GM23248 (cell line): ENCODE measurements around the gene RCAN1. TPM values are rescaled to one million over a fixed set of nuclear protein-coding genes. Genes with fewer than 3 reads are reported as not detected.

Experiments
- DNase-seq: peaks from one replicate; pipeline ENCODE4 v3.0.0-alpha.2; 2015
- H2AFZ ChIP-seq: fragments of 200-600 bp; sonication (generic); 2 replicates; pipeline ENCODE4 v1.6.1; 2016; ENCODE audit warnings: antibody characterized with exemption
- H3F3A ChIP-seq: fragments of 200-600 bp; sonication (generic); 2 replicates; pipeline ENCODE4 v1.6.1; 2016; ENCODE audit warnings: mild to moderate bottlenecking, antibody characterized with exemption, mixed run types; ENCODE audit not compliant: insufficient read depth
- H3K27ac ChIP-seq: fragments of 200-600 bp; sonication (generic); 2 replicates; pipeline ENCODE4 v1.5.1; 2016; ENCODE audit warnings: mild to moderate bottlenecking
- H3K27me3 ChIP-seq: fragments of 200-600 bp; sonication (generic); replicated peaks from 2 replicates; pipeline ENCODE4 v1.6.1; 2016; ENCODE audit warnings: mild to moderate bottlenecking; ENCODE audit not compliant: insufficient read depth
- H3K36me3 ChIP-seq: fragments of 200-600 bp; sonication (generic); 2 replicates; pipeline ENCODE4 v1.6.1; 2016; ENCODE audit warnings: low read depth, mild to moderate bottlenecking
- H3K4me1 ChIP-seq: fragments of 200-600 bp; sonication (generic); 2 replicates; pipeline ENCODE4 v1.6.1; 2016; ENCODE audit warnings: mild to moderate bottlenecking; ENCODE audit not compliant: insufficient read depth
- H3K4me2 ChIP-seq: fragments of 200-600 bp; sonication (generic); one replicate; pipeline ENCODE4 v1.6.1; 2016; ENCODE audit warnings: mild to moderate bottlenecking; ENCODE audit not compliant: unreplicated experiment
- H3K4me3 ChIP-seq: fragments of 200-600 bp; sonication (generic); 2 replicates; pipeline ENCODE4 v1.5.1; 2016; ENCODE audit warnings: mild to moderate bottlenecking
- H3K79me2 ChIP-seq: fragments of 200-600 bp; sonication (generic); 2 replicates; pipeline ENCODE4 v1.6.1; 2016; ENCODE audit warnings: mild to moderate bottlenecking; ENCODE audit not compliant: insufficient read depth
- H3K9ac ChIP-seq: fragments of 200-600 bp; sonication (generic); 2 replicates; pipeline ENCODE4 v1.6.1; 2016; ENCODE audit warnings: mild to moderate bottlenecking
- H3K9me2 ChIP-seq: fragments of 200-600 bp; sonication (generic); 2 replicates; pipeline ENCODE4 v1.6.1; 2016; ENCODE audit warnings: mixed run types, mild to moderate bottlenecking, moderate library complexity; ENCODE audit not compliant: insufficient read depth
- H3K9me3 ChIP-seq: fragments of 200-600 bp; sonication (generic); one replicate; pipeline ENCODE4 v1.6.1; 2017; ENCODE audit warnings: low read depth
- H4K20me1 ChIP-seq: fragments of 200-600 bp; sonication (generic); 2 replicates; pipeline ENCODE4 v1.6.0; 2016; ENCODE audit not compliant: insufficient read depth
- EZH2 ChIP-seq: fragments of 200-600 bp; sonication (generic); IDR thresholded peaks from 2 replicates; pipeline ENCODE4 v1.6.1; 2018; ENCODE audit warnings: antibody characterized with exemption, mild to moderate bottlenecking; ENCODE audit not compliant: insufficient read depth, poor library complexity, severe bottlenecking
- EZH2phosphoT487 ChIP-seq: fragments of 200-600 bp; sonication (generic); IDR thresholded peaks from 2 replicates; pipeline ENCODE4 v1.6.1; 2018; ENCODE audit warnings: antibody characterized with exemption, moderate library complexity, mild to moderate bottlenecking, low read depth; ENCODE audit not compliant: insufficient read depth
- WGBS, 2 experiments: methylation state at CpG; one replicate each; pipeline ENCODE4 v1.1.6; 2015 to 2017; ENCODE audit warnings: low lambda C conversion rate in 2 of 2, low coverage in 1 of 2; ENCODE audit errors: missing lambda C conversion rate in 2 of 2; 5-methylcytosine and 5-hydroxymethylcytosine counted together
- in situ Hi-C: fragments of 300-500 bp; cut with MboI; formaldehyde crosslinking; loops from 2 replicates; pipeline ENCODE4 v1.15.0; 2020
- polyA plus RNA-seq: library from polyadenylated mRNA; unstranded; fragments of >200 nt; fragmentation: Nextera tagmentation; extraction: Ambion mirVana; gene quantifications from 2 replicates; pipeline ENCODE4 v1.2.1, GENCODE V29; 2016
- total RNA-seq: library from RNA; depleted of rRNA; stranded (reverse); fragments of >200 nt; shearing (Covaris generic); gene quantifications from 2 replicates; pipeline ENCODE4 v1.2.3, GENCODE V29; 2014

RCAN1 gene
- total and polyA plus RNA-seq, 2 experiments from 2014 or later = 65.9 to 76.3 TPM

DNA sequence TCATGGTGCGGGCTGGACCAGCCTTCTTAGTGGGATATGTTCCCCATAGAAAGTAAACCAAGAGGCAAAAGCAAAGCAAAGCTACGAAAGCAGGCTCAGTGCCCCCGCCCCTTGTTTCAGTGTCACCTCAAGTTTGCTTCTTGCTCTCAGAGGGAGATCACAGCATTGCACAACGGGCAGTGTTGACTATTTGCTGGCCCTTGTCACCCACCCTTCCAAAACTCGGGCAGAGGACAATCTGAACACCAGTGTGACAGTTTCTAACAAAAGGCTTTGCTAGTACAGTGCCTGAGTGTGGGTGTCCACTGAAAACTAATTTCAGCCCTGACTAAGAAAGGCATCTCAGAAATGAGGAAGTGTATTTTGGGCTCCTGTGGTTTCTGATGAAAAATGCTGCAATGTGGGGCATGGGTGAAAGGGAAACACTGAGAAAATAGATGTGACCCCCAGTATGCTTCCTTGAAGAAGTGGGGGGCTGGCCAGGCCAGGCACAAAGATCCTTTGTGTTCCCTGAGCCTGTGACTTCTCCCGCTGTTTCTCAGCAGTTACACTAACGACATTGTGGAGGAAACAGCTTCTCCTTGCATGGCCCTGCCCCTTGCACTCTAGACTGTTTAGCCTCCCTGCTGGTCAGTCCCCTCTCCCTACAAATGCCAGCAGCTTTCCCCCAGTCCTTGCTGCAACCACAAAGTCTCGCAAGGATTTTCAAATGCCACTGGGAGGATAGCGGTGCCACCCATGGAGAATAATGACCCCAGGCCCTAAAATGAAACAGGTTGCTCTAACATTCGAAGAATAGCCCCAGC is 69.6 kb downstream of the RCAN1 start:
- Histone ChIP-seq H3K4me3 (peak overlapping the region; percentile 43), H3K9me2 (no peaks in the 10 kb centered on the region), H3K27ac (peak overlapping the region; percentile 84), H3K9ac (peak overlapping the region; percentile 65), H3K4me2 (peak overlapping the region; percentile 48), H3K36me3 (no peaks in the 10 kb centered on the region), H2AFZ (peak overlapping the region; percentile 82), H3K79me2 (peaks cover 7% of the 10 kb centered on the region; the same call in 1 of the 2 replicates), H3K9me3 (no peaks in the 10 kb centered on the region), H4K20me1 (no peaks in the 10 kb centered on the region), H3K27me3 (no peaks in the 10 kb centered on the region), H3F3A (peaks cover 8% of the 10 kb centered on the region), H3K4me1 (peaks cover 26% of the 10 kb centered on the region)
- DNase-seq = peak; percentile 71
- WGBS, 2 experiments = 70 to 73% methylated on average over 10 of the region's 10 CpGs
- TF ChIP-seq EZH2phosphoT487 = no peak
- TF ChIP-seq EZH2 = no peak
- in situ Hi-C loops = no loop called here

- no peak overlapping the region for H3K9ac ChIP-seq
Observed at GRCh38 chr21:34544032-34544496, 70.8 kb downstream of the RCAN1 start.

DNA sequence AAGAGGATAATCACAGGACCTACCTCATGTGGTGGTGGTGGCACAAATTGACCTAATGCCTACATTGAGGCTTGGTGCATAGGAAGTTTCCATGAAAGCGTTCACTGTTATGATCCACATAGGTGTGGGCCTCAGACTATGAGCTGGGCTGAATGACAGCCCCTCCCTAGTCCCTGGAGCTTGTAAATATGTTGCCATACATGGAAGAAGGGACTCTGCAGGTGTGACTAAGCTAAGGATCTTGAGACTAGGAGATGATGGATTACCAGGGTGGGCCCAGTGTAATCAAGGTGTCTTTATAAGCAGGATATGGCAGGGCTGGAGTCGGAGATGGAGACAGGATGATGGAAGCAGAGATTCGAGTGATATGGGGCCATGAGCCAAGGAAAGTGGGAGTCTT is 71.9 kb downstream of the RCAN1 start:
- Histone ChIP-seq H3K79me2 (peaks cover 7% of the 10 kb centered on the region; the same call in 1 of the 2 replicates), H4K20me1 (no peaks in the 10 kb centered on the region), H3K27ac (no peak overlapping the region), H3K4me3 (no peak overlapping the region), H3K9me2 (no peaks in the 10 kb centered on the region), H3K27me3 (no peaks in the 10 kb centered on the region), H3F3A (peaks cover 8% of the 10 kb centered on the region), H3K4me2 (no peak overlapping the region), H3K4me1 (peaks cover 27% of the 10 kb centered on the region), H3K9ac (no peak overlapping the region), H3K36me3 (no peaks in the 10 kb centered on the region), H2AFZ (no peak overlapping the region), H3K9me3 (no peaks in the 10 kb centered on the region)
- WGBS, 2 experiments = 60 to 67% methylated on average over 3 of the region's 3 CpGs
- in situ Hi-C loops = no loop called here
- TF ChIP-seq EZH2phosphoT487 = no peak
- no peak for TF ChIP-seq EZH2
- no peak for DNase-seq

More at GRCh38 chr21:34544032-34544496, 70.8 kb downstream of the RCAN1 start:
- TF ChIP-seq EZH2 = no peak
- no peak for TF ChIP-seq EZH2phosphoT487
- Histone ChIP-seq H3K9me2 (no peaks in the 10 kb centered on the region), H3K27me3 (no peaks in the 10 kb centered on the region), H3K4me3 (no peak overlapping the region), H4K20me1 (no peaks in the 10 kb centered on the region), H3K27ac (peak overlapping the region; percentile 84; the same call in 1 of the 2 replicates), H3K79me2 (peaks cover 7% of the 10 kb centered on the region; the same call in 1 of the 2 replicates), H3K9me3 (no peaks in the 10 kb centered on the region), H3K4me2 (no peak overlapping the region), H3F3A (peaks cover 8% of the 10 kb centered on the region), H3K4me1 (peaks cover 26% of the 10 kb centered on the region), H2AFZ (0 out of 2 replicates have a peak overlapping the region, but pooled peaks have one; percentile 82), H3K36me3 (no peaks in the 10 kb centered on the region)
- DNase-seq = peak; percentile 78
- 83 to 85% methylated on average over 7 of the region's 7 CpGs for WGBS, 2 experiments
- in situ Hi-C loops = no loop called here

GRCh38 chr21:34540206-34540605 is 74.7 kb downstream of the RCAN1 start:
- H3K9ac ChIP-seq = no peak overlapping the region
- H3K79me2 ChIP-seq = peaks cover 7% of the 10 kb centered on the region; the same call in 1 of the 2 replicates
- TF ChIP-seq EZH2phosphoT487 = no peak
- no peak for TF ChIP-seq EZH2
- DNase-seq = no peak
- no peaks in the 10 kb centered on the region for H4K20me1 ChIP-seq
- H3K9me3 ChIP-seq = no peaks in the 10 kb centered on the region
- no peak overlapping the region for H2AFZ ChIP-seq
- in situ Hi-C loops = no loop called here
- peaks cover 8% of the 10 kb centered on the region for H3F3A ChIP-seq
- no peak overlapping the region for H3K27ac ChIP-seq
- H3K9me2 ChIP-seq = no peaks in the 10 kb centered on the region
- H3K36me3 ChIP-seq = no peaks in the 10 kb centered on the region
- WGBS, 2 experiments = 83 to 89% methylated on average over 5 of the region's 5 CpGs
- H3K4me1 ChIP-seq = peaks cover 38% of the 10 kb centered on the region
- H3K27me3 ChIP-seq = no peaks in the 10 kb centered on the region
- H3K4me3 ChIP-seq = no peak overlapping the region
- no peak overlapping the region for H3K4me2 ChIP-seq
